Activated CD4-positive, alpha-beta T cell treated with anti-CD3 and anti-CD28 coated beads for 1 hour (primary cell): Measurements from ENCODE around the gene DLEC1.

Experiments
- DNase-seq: peaks from one replicate; pipeline ENCODE4 v3.0.0-alpha.2; 2020

The DLEC1 gene

GRCh38 chr3:38039101-38039898 is at the start of gene DLEC1:
TSS of gene DLEC1 (plus strand) at chr3:38039208. CDS start at chr3:38039226, 18 bp downstream.
- peak; percentile 71 for DNase-seq

GRCh38 chr3:37989821-37990480 is 49.1 kb upstream of the DLEC1 start:
- DNase-seq, result no peak

- no peak for DNase-seq
Measured at GRCh38 chr3:37990527-37990926, 48.5 kb upstream of the DLEC1 start, which contains the start of gene VILL. TSS of gene VILL (plus strand) at chr3:37990786. CDS start at chr3:37993673, 2,887 bp downstream.

GRCh38 chr3:37991109-37991508 is 47.9 kb upstream of the DLEC1 start:
- DNase-seq, result no peak

- DNase-seq, result no peak
Measured at GRCh38 chr3:37991823-37992222, 47.2 kb upstream of the DLEC1 start.

GRCh38 chr3:37992271-37993066 is 46.5 kb upstream of the DLEC1 start:
- no peak for DNase-seq

- DNase-seq, result no peak
Measured at GRCh38 chr3:37993067-37993455, 45.9 kb upstream of the DLEC1 start.

GRCh38 chr3:37993460-37993819 is 45.6 kb upstream of the DLEC1 start:
- no peak for DNase-seq

GRCh38 chr3:37993820-37994638 is 45.0 kb upstream of the DLEC1 start:
- peak; percentile 31 for DNase-seq

- no peak for DNase-seq
Measured at GRCh38 chr3:37994639-37994972, 44.4 kb upstream of the DLEC1 start.

GRCh38 chr3:37995652-37996641 is 43.1 kb upstream of the DLEC1 start:
- no peak for DNase-seq

- peak; percentile 69 for DNase-seq
Measured at GRCh38 chr3:37996785-37997301, 42.2 kb upstream of the DLEC1 start.

GRCh38 chr3:37997342-37997741 is 41.7 kb upstream of the DLEC1 start:
- DNase-seq, result no peak

GRCh38 chr3:37997791-37998370 is 41.1 kb upstream of the DLEC1 start:
- DNase-seq, result no peak

GRCh38 chr3:37999836-38000235 is 39.2 kb upstream of the DLEC1 start:
- no peak for DNase-seq

GRCh38 chr3:38000242-38000916 is 38.6 kb upstream of the DLEC1 start:
- no peak for DNase-seq

GRCh38 chr3:38000965-38001455 is 38.0 kb upstream of the DLEC1 start:
- DNase-seq, result no peak

GRCh38 chr3:38001456-38002081 is 37.4 kb upstream of the DLEC1 start:
- DNase-seq, result no peak

- DNase-seq, result no peak
Measured at GRCh38 chr3:38002291-38002876, 36.6 kb upstream of the DLEC1 start.
